HepG2 (cell line): ENCODE measurements around the gene COQ6. TPM values are rescaled to one million over a fixed set of nuclear protein-coding genes. Genes with fewer than 3 reads are reported as not detected.

Source experiments
- ATAD3A ChIP-seq: sonication (generic); formaldehyde crosslinking; IDR thresholded peaks from 2 replicates; pipeline ENCODE4 v1.4.0; 2020; ENCODE audit warnings: missing genetic modification reagents
- BRD4 ChIP-seq: sonication (generic); formaldehyde crosslinking; IDR thresholded peaks from 2 replicates; pipeline ENCODE4 v1.4.0; 2020; ENCODE audit warnings: missing genetic modification reagents
- CBX5 ChIP-seq: sonication (generic); formaldehyde crosslinking; IDR thresholded peaks from 2 replicates; pipeline ENCODE4 v1.4.0; 2020; ENCODE audit warnings: missing genetic modification reagents, borderline replicate concordance
- CEBPG ChIP-seq: IDR thresholded peaks from 2 replicates; pipeline ENCODE4 v1.6.1; 2016
- FLYWCH1 ChIP-seq: sonication (generic); formaldehyde crosslinking; IDR thresholded peaks from 2 replicates; pipeline ENCODE4 v1.8.1; 2023; ENCODE audit warnings: mild to moderate bottlenecking, missing genetic modification reagents
- HIC2 ChIP-seq: sonication (generic); formaldehyde crosslinking; IDR thresholded peaks from 2 replicates; pipeline ENCODE4 v1.9.0; 2022; ENCODE audit warnings: low read depth, missing genetic modification reagents
- HOXA9 ChIP-seq: sonication (generic); formaldehyde crosslinking; IDR thresholded peaks from 2 replicates; pipeline ENCODE4 v1.8.1; 2022; ENCODE audit warnings: missing genetic modification reagents, mild to moderate bottlenecking, moderate library complexity, borderline replicate concordance
- IRF1 ChIP-seq: sonication (generic); formaldehyde crosslinking; IDR thresholded peaks from 2 replicates; pipeline ENCODE4 v1.4.0; 2020; ENCODE audit warnings: low read depth, mild to moderate bottlenecking, missing genetic modification reagents
- NFIC ChIP-seq: IDR thresholded peaks from 2 replicates; pipeline ENCODE4 v1.6.1; 2012; ENCODE audit warnings: mild to moderate bottlenecking, low read length, inconsistent platforms
- PLSCR1 ChIP-seq: sonication (generic); formaldehyde crosslinking; IDR thresholded peaks from 2 replicates; pipeline ENCODE4 v1.5.0; 2020; ENCODE audit warnings: missing genetic modification reagents, mild to moderate bottlenecking, borderline replicate concordance
- SIN3B ChIP-seq: fragments of 150-350 bp; IDR thresholded peaks from 2 replicates; pipeline ENCODE4 v1.6.1; 2014; ENCODE audit warnings: low read length
- SKIL ChIP-seq: sonication (generic); formaldehyde crosslinking; IDR thresholded peaks from 2 replicates; pipeline ENCODE4 v1.8.0; 2022; ENCODE audit warnings: missing genetic modification reagents, mild to moderate bottlenecking, moderate library complexity, borderline replicate concordance
- SNRNP70 ChIP-seq: fragments of 200-400 bp; formaldehyde crosslinking; IDR thresholded peaks from 2 replicates; pipeline ENCODE4 v1.6.1; 2017; ENCODE audit warnings: mild to moderate bottlenecking, low read depth, low read length, moderate library complexity
- SOX6 ChIP-seq, 2 experiments: fragments of 450-650 bp in 1 of 2; sonication (generic) in 1 of 2; formaldehyde crosslinking in 1 of 2; IDR thresholded peaks; 2 replicates each; pipeline versions ENCODE4 v1.4.0 to v1.6.1; 2017 to 2020; ENCODE audit warnings: antibody characterized with exemption in 1 of 2, mild to moderate bottlenecking in 1 of 2, missing genetic modification reagents in 1 of 2
- STAG1 ChIP-seq: sonication (generic); formaldehyde crosslinking; IDR thresholded peaks from 2 replicates; pipeline ENCODE4 v1.4.0; 2020; ENCODE audit warnings: missing genetic modification reagents
- STAT5B ChIP-seq: sonication (generic); formaldehyde crosslinking; IDR thresholded peaks from 2 replicates; pipeline ENCODE4 v1.4.0; 2020; ENCODE audit warnings: missing genetic modification reagents
- YY1 ChIP-seq: IDR thresholded peaks from 2 replicates; pipeline ENCODE4 v1.6.1; 2011; ENCODE audit warnings: low read length, low read depth, moderate library complexity, mild to moderate bottlenecking; ENCODE audit not compliant: insufficient read depth, insufficient replicate concordance
- ZNF484 ChIP-seq: sonication (generic); formaldehyde crosslinking; IDR thresholded peaks from 2 replicates; pipeline ENCODE4 v1.5.1; 2020; ENCODE audit warnings: mild to moderate bottlenecking, low read depth, missing genetic modification reagents, borderline replicate concordance
- ZNF552 ChIP-seq: sonication (generic); formaldehyde crosslinking; IDR thresholded peaks from 2 replicates; pipeline ENCODE4 v1.9.0; 2022; ENCODE audit warnings: missing genetic modification reagents, mild to moderate bottlenecking, borderline replicate concordance
- ZNF724P ChIP-seq: sonication (generic); formaldehyde crosslinking; IDR thresholded peaks from 2 replicates; pipeline ENCODE4 v1.8.0; 2022; ENCODE audit warnings: missing genetic modification reagents, borderline replicate concordance
- ZNF749 ChIP-seq: sonication (generic); formaldehyde crosslinking; IDR thresholded peaks from 2 replicates; pipeline ENCODE4 v1.8.0; 2022; ENCODE audit warnings: mild to moderate bottlenecking, missing genetic modification reagents, moderate library complexity, borderline replicate concordance
- ZSCAN30 ChIP-seq: sonication (generic); formaldehyde crosslinking; IDR thresholded peaks from 2 replicates; pipeline ENCODE4 v1.5.0; 2020; ENCODE audit warnings: mild to moderate bottlenecking, missing genetic modification reagents
- polyA plus RNA-seq, 8 experiments: library from polyadenylated mRNA; depleted of rRNA in 3 of 8; stranded (reverse) in 7 of 8; unstranded in 1 of 8; fragments of >200 nt; fragmentation: Illumina TruSeq in 4 of 8; extraction: Trizol in 4 of 8; gene quantifications; 2 replicates each; pipeline versions ENCODE4 v1.2.1 to v1.2.3, GENCODE V29; 2011 to 2016; ENCODE audit warnings: low read depth in 4 of 8, missing spikeins in 1 of 8, mixed read lengths in 1 of 8; ENCODE audit not compliant: insufficient read depth in 1 of 8
- total RNA-seq, 5 experiments: library from RNA; depleted of rRNA; stranded (reverse); fragments of >200 nt; fragmentation: Illumina TruSeq; extraction: Trizol; gene quantifications; 2 replicates each; pipeline ENCODE4 v1.2.3, GENCODE V29; 2016; ENCODE audit warnings: low read depth in 1 of 5

The COQ6 gene
- total and polyA plus RNA-seq, 2 of the 13 experiments (the other 11 are each of a cell fraction or from before 2014, with no cell fraction given): 18.9 to 34.7 TPM

- TF ChIP-seq SKIL (CRISPR knock-in tag): peak; percentile 13; the same call in 1 of the 2 replicates
- TF ChIP-seq CEBPG (CRISPR knock-in tag): peak; percentile 31; the same call in 1 of the 2 replicates
- peak; percentile 18; the same call in 1 of the 2 replicates for TF ChIP-seq STAG1 (CRISPR knock-in tag)
- TF ChIP-seq NFIC: no peak
- TF ChIP-seq SNRNP70: no peak
- TF ChIP-seq SIN3B: peak; percentile 55; the same call in 1 of the 2 replicates
- no peak for TF ChIP-seq STAT5B (CRISPR knock-in tag)
- no peak for TF ChIP-seq ZNF484 (CRISPR knock-in tag)
- TF ChIP-seq BRD4: 0 out of 2 replicates have a peak, but pooled peaks have one; percentile 75
- TF ChIP-seq ZNF749 (CRISPR knock-in tag): peak; percentile 62; the same call in 1 of the 2 replicates
- no peak for TF ChIP-seq ATAD3A
- no peak for TF ChIP-seq ZSCAN30 (CRISPR knock-in tag)
- no peak for TF ChIP-seq ZNF724P (CRISPR knock-in tag)
- peak; percentile 47; the same call in 1 of the 2 replicates for TF ChIP-seq ZNF552 (CRISPR knock-in tag)
- peak; percentile 73; the same call in 1 of the 2 replicates for TF ChIP-seq CBX5 (CRISPR knock-in tag)
- TF ChIP-seq HOXA9: no peak; the same call in 1 of the 2 replicates
- TF ChIP-seq FLYWCH1 (CRISPR knock-in tag): no peak
- TF ChIP-seq IRF1 (CRISPR knock-in tag): no peak
- no peak for TF ChIP-seq SOX6 (IDR thresholded peaks at IDR 0.05)
- TF ChIP-seq SOX6 (CRISPR knock-in tag; IDR thresholded peaks at IDR 0.05): peak; percentile 72
- no peak for TF ChIP-seq HIC2 (CRISPR knock-in tag)
- TF ChIP-seq YY1: peak; percentile 89
- TF ChIP-seq PLSCR1: no peak; the same call in 1 of the 2 replicates
Observed at GRCh38 chr14:73949752-73950734, at the start of gene COQ6, which contains the start of gene FAM161B (continued).
